Stimulated activated CD4-positive, alpha-beta T cell treated with anti-CD3 and anti-CD28 coated beads, Interleukin-12 subunit alpha, Interleukin-12 subunit beta, amount 100 ng/mL, for 48 hours (primary cell): ENCODE measurements around the gene RSPO1.

Experiments
- DNase-seq, 3 donors: peaks; one replicate each; pipeline ENCODE4 v3.0.0-alpha.2; 2020; ENCODE audit warnings: low read depth in 2 of 3, low spot score in 1 of 3

Gene RSPO1

DNA sequence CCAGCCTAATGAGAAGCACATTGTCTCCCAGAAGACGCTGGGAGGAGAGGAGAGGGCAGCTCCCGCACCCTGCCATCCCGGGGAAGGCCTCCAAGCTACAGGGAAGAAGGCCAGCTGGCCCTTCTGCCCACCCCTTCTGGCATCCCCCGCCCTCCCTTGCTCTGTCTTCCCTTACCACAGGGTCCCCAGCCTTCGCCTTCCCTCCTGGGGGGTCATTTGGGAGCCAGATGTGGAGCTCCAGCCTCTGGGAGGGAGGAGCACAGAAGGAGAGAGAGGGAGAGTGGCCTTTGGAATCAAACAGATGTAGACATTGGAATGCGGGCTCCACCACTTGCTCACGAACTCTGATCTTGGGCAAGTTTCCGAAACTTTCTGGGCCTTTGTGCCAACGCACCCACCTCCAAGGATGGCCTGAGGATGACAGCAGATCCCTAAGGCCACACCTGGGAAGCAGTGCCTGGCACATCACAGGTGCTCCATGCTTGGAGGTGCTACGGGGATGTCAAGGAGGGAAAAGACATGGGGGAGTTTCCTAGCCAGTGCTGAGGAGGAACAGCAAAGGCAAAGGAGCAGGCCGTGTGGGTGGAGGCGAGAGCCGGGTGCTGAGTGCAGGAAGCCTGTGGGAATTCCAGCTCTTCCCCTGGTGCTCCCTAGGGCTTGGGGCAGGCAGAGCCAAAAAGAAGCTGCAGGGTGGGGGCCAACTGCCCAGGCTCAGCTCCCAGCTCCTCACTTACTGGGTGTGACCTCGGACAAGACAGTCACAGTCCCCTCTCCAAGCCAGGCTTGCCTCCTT is 23.1 kb upstream of the RSPO1 start:
- no peak for DNase-seq

DNA sequence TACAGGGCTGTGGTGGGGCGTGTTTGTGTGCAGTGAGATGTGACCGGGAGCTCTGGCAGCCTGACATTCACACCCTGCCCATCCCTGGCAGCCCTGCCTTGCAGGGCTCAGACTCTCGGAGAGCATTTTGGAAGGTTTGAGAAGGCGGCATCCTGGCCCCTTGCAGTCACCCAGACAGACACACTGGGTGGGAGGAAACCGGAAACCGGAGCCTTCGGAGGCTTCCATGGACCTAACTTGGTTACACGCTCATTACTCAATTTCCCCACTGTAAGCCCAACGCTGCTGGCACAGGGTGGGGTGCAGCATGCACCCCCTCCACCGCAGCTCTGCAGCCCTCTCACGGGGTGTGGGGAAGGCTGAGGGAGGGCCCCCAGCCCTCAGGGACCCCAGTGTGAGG is 22.2 kb upstream of the RSPO1 start:
- DNase-seq: no peak

DNA sequence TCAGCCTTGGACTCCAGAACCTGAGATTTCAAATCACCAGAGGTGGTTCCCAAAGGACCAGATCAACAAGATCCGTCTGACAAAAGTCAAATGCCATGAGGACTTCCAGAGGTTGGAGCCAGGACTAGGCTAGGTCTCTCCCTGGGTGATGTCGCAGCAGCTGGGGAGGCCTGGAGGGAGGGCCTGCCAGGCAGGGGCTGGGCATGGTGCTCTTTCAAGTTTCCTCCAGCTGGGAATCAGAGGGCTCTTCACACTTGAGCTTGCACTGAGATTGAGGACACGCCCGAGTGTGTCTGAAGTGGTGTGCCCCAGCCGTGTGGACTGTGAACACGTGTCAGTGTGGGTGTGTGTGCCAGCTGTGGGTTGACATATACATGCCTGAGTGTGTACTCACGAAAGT is 21.3 kb upstream of the RSPO1 start:
- no peak for DNase-seq

DNA sequence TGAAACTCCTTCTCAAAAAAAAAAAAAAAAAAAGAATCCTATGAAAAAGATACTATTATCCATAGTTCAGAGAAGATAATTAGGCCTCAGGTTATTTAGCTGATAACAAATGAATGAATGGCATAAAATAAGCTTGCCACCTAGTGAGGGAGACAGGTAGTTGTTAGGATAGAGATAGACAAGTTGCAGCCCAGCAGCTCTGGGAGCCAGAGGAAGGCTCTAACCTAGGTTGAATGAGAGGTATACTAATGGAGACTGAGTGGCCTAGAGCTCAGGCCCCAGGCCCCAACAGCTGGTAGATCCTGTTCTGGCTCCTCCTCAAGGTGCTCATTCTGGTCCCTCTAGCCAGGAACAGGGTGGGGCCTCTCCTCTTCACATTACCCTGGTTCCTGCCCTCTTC is 20.6 kb upstream of the RSPO1 start:
- no peak for DNase-seq

DNA sequence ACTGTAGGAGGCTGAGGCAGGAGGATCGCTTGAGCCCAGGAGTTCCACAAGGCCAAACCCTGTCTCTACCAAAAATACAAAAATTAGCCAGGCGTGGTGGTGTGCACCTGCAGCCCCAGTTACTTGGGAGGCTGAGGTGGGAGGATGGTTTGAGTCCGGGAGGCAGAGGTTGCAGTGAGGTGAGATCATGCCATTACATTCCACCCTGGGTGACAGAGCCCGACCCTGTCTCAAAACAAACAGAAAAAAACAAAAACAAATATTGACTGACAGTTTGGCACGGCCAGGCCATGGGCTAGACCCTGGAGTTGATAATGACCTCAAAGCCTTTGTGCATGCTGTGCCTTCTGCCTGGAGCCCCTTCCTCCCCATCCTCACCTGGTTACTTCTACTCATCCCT is 19.2 kb upstream of the RSPO1 start:
- DNase-seq: no peak

DNA sequence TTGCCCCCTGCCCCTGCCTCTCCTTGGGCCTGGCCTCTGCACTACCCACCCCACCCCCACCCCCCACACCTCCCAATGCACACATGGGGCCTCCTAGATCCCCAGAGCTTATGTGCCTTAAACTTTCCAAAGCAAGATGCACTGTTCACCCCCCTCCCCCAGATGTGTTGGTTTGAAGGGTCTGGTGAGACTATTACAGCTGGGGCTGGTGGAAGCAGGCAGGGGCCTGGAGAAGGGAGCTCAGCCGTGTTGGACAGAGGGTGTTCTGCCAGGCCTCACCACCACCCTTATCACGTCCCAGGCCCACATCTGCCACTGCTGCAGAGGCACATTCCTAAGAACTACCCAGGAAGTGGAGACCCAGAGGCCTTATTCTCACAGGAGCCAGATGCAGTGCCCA is 18.3 kb upstream of the RSPO1 start:
- DNase-seq: no peak

DNA sequence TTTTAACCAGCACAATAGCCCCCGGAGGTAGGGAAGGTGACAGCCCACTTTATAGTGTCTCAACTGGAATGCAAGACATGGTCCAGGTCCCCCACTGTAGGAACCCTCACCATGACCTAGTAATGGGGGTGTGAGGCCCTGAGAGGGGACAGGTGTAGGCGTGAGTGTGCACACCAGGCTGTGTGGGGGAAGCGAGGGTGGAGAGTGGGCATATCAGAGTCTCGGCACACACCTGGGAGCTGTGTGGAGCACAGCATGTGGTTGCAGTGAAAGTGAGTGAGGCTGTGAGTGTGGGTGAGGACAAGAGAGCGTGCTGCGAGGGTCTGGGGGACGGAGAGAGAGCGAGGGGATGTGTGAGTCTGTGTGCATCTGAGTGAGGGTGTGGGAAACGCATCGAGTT is 17.1 kb upstream of the RSPO1 start:
- no peak for DNase-seq

DNA sequence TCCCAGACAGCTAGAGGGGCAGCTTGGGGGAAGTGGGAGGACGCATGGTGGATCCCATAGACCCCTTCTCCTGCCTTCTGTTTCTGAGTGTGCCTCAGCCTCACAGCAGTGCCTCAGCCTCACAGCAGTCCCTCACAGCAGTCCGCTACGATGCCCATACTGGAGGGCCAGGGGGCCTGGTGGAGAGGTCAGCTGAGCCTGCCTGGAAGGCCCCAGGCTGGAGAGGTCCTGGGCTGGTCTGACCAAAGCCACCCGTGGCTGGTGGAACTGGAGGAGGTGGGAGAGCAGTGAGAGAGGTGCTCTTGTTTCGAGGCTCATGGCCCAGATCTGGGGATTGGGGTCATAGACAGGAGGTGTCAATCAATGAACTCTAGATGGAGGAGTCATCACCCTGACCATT is 16.0 kb upstream of the RSPO1 start:
- no peak for DNase-seq

DNA sequence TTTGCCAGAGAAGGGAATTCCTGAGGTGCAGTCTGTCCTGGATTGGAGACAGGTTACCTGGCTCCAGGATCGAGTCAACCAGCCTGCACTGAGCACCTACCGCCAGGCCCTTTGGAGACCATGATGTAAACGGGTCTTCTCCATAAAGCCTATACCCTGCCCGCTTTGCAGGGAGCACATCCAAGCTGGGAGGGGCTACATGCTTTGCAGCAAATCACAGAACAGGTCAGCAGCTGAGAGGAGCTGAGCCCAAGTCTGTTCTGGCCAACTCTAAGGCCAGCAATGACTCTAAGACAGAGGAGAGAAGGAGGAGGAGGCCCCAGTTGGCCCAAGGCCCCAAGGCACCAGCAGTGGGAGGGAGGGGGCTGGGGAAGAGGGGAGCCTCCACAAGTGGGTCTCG is 15.5 kb upstream of the RSPO1 start:
- DNase-seq: no peak

DNA sequence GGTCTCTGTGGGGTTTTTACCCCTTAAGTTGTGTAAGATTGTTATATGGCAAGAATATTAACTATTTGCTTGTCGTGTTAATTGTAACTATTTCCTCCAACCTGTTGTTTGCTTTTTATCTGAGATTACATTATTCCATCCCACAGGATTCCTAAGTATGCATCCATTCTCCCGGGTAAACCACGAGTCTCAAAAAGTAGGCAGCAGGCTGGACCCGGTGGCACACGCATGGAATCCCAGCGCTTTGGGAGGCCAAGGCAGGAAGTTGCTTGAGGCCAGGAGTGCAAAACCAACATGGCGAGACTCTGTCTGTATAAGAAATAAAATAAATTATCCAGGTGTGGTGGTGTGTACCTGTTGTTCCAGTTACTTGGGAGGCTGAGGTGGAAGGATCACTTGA is 12.6 kb upstream of the RSPO1 start:
- no peak for DNase-seq

DNA sequence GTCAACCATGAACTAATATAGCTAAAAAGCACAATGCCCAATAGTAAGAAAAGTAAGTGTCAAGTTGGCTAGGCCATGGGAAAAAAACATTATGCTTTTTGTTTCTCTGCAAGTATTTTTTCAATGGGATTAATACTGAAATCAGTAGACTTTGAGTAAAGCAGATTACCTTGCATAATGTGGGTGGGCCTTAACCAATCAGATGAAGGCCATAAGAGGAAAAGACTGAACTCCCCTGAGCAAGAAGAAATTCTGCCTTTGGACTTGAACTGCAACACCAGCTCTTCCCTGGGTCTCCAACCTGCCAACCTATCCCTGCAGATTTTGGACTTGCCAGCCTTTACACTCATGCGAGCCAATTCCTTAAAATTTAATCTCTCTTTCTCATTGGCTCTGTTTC is 6.4 kb upstream of the RSPO1 start:
- no peak for DNase-seq

DNA sequence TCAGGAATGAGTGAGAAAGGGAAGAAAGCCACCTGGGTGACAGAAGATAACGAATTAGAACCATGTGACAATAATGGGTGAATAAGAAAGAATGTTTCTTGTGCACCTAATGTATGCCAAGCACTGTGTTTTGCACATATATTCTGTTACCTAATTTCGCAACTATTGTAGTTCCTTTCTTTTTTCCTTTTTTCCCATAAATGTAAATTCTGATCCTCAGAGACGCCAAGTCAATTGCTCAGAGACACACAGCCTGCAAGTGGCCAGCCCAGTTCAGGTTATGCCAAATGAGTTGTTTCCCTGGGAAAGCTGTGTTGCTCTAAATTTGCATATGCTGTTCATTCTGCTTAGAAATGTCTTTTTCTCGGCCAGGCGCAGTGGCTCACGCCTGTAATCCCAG is 1.7 kb upstream of the RSPO1 start:
- no peak for DNase-seq

DNA sequence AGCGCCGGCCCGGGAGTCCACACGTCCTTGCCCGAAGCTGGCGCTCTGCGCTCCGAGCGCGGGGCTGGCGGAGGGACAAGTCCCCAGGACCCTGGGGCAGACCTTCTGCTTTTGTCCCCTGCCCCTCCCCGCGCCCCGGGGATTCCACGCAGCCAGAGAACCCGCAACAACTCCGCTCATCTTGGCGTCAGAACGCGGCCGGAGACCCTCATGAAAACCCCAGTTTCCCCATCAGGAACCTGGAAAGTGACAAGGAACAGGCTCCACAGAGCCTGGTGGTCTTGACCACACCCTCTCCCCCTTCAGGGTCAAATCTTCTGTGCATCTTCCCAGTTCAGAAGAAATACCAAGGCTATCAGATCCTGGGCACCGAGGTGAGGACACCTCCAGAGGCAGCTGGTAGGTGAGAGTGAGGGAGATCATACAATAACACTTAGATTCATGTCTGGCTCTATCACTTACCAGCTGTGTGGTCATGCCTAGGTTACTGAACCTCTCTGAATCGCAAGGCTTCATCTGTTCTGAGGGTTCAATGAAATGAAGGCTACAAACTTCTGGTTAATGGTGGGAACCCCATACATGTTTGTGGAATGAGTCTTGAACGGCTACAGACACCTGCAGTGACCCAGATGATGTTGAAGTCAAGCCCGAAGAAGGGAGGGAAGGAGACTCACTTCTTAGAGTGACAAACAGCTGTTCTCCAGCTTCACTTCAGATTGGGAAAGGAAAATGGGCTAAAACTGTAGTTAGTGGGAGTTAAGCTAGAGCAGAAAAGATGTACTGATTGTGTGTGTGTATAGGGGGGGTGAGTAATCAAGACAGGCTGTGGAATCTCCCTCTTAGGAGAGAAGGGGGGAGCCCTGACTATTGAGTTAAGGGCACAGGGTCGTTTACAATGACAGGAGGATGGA is 555 bp upstream of the RSPO1 start:
- no peak for DNase-seq

DNA sequence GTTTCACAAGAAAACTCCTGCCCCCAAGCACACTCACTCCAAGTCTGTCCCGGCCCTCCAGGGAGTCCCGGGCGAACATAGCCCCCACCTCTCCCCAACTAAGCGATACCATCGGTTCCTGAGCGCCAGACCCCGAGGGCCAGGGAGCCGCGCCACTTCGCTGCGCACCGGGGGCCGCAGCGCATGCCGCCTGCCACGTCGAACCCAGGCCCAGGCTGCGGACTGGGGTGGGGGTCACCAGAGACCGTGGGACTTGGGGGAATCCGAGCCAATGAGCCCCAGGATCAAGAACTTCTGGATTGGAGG is 801 bp downstream of the RSPO1 start:
- no peak for DNase-seq

DNA sequence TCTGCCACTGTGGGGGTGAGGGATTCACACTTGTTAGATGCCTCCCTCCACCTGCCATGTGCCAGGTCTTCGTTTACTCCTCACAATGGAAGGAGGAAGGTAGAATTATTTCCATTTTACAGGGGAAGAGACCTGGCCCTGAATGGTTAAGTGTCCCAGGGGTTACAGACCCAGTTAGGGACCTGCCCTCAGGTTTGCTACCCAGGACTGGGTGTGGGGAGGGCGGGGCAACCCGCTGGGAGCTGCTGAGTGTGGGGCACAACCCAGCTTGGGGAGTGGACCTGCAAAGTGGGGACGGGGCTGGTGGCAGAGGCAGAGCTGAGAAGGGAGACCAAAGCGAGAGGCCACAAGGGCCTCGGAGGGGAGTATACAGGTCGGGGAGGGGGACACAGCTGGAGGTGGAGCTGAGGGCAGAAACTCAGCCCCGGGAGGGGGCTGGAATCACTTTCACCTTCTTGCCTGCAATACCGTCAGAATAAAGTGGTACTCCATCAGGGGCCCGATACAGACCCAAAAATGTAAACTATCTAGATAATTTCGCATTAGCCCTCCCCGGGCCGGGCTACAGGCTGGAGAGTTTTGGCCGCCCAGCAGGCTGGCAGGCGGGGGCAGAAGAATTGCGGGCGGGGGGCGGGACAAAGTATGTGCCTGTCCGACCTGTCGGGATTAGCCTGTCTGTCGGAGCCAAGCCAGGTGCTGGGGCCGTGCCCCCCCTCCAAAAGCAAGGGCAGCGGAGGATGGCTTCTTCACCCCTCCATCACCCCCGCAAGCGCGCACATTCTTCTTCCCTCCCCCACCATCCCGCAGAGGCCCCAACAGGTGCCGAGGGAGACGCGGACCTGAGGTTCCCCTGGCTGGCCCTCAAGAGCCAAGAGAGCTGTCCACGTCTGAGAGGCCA is 1.4 kb downstream of the RSPO1 start:
- DNase-seq: no peak

DNA sequence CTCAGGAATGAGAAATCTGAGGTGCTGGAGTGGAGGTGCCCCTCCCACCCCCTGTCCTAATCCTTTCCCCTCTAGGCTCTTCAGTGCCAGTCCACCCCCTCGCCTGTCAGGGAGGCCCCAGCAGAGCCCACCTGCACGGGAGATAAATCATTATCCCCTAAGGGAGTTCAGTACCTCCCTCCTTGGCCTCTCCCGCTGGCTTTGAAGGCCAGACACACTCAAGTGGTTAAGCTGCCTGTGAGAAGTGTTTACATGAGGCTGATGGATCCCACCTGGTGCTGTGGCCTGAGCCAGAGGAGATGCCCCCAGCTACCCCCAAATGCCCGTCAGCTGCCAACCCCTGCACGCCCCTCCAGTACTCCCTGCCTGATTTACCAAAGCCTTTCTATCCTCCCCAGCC is 3.7 kb downstream of the RSPO1 start:
- no peak for DNase-seq

DNA sequence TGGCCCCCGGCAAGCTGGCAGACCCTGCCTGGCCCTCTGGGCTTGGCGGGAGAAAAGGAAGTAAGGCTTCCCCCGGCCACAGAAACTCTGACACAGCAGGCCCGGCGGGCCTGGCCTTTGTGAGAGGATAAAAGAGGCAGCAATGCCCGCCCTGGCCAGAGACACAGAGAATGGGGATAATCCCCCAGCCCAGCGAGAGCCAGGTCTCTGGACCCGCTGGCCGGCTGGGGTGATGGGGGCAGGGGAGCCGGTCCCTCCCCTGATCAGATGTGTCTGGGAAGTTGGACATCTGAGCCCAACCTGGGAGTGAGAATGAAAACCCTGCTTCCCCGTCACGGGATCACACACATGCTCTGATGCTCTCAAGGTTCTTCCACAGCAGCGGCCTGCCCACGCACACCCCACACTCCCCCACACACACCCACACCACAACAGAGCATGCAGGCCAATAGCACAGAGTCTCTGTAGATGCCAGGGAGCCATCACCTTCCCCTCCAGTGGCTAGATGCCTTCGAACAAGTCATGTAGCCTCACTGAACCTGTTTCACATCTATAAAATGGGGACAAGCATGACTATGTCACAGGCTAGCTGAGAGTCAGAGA is 4.2 kb downstream of the RSPO1 start:
- no peak for DNase-seq

DNA sequence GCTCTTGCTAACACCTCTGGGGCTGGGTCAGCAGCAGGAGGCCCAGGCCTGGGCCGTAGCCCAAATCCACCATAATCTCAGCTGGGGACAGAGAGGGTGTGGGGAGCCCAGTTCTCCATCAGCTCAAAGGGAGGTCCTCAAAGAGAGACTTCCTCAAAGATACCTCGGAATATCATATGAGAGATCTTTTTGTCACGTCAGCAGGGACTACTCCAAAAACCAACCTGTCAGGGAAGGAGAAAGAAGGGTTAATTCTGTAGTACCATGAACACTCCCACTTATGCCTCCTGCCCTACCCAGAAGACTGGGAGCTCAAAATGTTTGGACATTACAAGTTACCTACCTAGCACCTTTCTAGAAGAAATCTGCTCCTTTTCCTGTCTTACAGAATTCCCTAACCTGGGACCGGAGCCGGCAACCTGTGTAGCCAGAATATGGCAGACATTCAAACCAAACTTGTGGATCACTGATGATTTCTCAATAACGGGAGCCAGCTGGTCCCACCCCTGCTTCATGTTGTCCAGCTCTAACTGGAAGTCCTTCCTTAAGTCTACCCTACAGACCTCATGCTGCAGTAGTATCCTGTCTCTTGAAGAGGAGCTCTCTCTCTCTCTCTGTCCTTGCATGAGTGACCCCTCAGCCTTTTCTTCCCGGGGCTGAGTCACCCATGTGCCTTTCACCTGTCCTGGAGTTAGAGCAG is 4.8 kb downstream of the RSPO1 start:
- DNase-seq: no peak

DNA sequence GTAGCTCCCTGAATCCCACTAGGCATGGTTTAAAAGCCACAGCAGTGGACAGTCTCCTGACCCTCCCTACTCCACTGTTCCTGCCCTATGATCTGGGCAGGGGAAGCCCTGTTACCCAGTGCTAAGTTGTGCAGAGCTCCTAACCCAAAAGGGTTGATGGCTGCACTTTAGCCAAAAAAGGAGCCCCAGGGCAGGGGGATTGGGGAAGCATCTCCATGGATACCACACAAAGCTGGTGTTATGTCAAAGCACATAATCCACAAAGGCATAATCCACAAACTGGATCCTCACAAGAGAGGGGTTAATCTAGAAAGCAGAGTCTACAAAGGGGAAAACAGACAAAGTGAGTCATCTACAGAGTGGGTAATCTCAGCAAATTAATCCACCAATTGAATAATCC is 5.7 kb downstream of the RSPO1 start:
- DNase-seq: no peak

DNA sequence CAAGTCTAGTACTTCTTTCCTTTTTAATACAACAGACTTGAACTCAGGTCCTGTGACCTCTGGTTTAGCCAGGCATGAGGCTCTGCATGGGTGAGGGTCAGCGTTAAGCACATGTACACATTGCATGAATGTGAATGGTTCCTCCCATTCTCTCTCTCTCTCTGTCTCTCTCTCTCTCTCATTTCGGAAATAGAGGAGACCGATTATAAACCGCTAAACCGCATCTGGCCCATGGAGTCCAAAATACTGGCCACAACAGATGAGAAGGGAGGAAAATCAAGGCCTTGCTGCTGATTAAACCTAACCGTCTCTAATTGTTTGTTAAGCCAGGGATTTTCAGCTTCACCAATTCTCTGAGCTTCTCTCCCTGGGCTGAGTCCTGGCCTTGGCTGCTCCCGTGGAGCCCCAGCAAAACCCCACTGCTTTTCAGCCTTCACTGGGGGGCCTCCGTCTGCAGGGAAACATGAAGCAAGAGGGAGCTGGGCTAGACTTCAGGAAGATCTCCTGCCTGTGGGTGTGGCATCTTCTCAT is 6.6 kb downstream of the RSPO1 start:
- no peak for DNase-seq
